ENCODE results near the gene E4F1. TPM values are rescaled to one million over a fixed set of nuclear protein-coding genes. Genes with fewer than 3 reads are reported as not detected.

E4F1 gene
- total and polyA plus RNA-seq, 2 of the 8 experiments (the other 6 are each of a cell fraction or from before 2014, with no cell fraction given) = 22.2 to 27.0 TPM

GRCh38 chr16:2184346-2184745 is 39.0 kb upstream of the E4F1 start:
- no peak for FAIRE-seq
- no peak overlapping the region for H3K4me2 ChIP-seq (ENCODE audit: insufficient read depth in 1 of 2, low read depth in 2 of 2, low read length in 2 of 2)
- no peak overlapping the region for H3K56ac ChIP-seq (replicated peaks; ENCODE audit: insufficient read length, low read depth, low read length)
- no peak overlapping the region for H3K18ac ChIP-seq (ENCODE audit: extremely low read depth, low read length)
- no peak overlapping the region for H3K4me3 ChIP-seq (ENCODE audit: extremely low read depth in 1 of 4, insufficient read depth in 2 of 4, low read depth in 3 of 4, low read length in 4 of 4)
- H4K20me1 ChIP-seq (replicated peaks in 1 of 2; ENCODE audit: control insufficient read depth in 1 of 2, insufficient read depth in 2 of 2, low read length in 2 of 2) = peaks cover 0 to 6% of the 10 kb centered on the region in 2 experiments
- H2BK20ac ChIP-seq (ENCODE audit: low read length) = no peak overlapping the region
- H2AFZ ChIP-seq (ENCODE audit: low read length) = no peak overlapping the region
- CTCF ChIA-PET (ENCODE audit: partially characterized antibody) = interaction anchor here (0.5 to 0.8 kb wide), 2 partner anchors 10 to 128 kb away, joined by 3 to 4 read pairs; no protein-coding TSS in a partner anchor
- H2BK120ac ChIP-seq (replicated peaks; ENCODE audit: low read depth, low read length) = no peak overlapping the region
- H3K79me2 ChIP-seq (ENCODE audit: control insufficient read depth in 1 of 2, insufficient read depth in 2 of 2, low read length in 2 of 2) = no peaks in the 10 kb centered on the region
- H3K79me1 ChIP-seq (ENCODE audit: low read depth, low read length) = no peaks in the 10 kb centered on the region
- H2BK5ac ChIP-seq (ENCODE audit: low read depth, low read length) = no peak overlapping the region; the same call in 1 of the 2 replicates
- H4K5ac ChIP-seq (ENCODE audit: insufficient read length, low read depth, low read length) = no peak overlapping the region
- no peak overlapping the region for H2AK5ac ChIP-seq (ENCODE audit: low read depth, low read length)
- peaks cover 0 to 7% (median 2%) of the 10 kb centered on the region in 4 experiments; a peak in 4 of 7 replicates for H3K4me1 ChIP-seq (replicated peaks in 1 of 4; ENCODE audit: control insufficient read depth in 3 of 4, insufficient read depth in 4 of 4, low read length in 3 of 4)
- no peak overlapping the region for H4K8ac ChIP-seq (ENCODE audit: extremely low read depth, insufficient read depth, low read length)
- no peaks in the 10 kb centered on the region; a peak in 1 of 7 replicates for H3K27me3 ChIP-seq (replicated peaks in 1 of 4; ENCODE audit: control insufficient read depth in 3 of 4, extremely low read depth in 1 of 4, insufficient read depth in 3 of 4, low read length in 3 of 4)
- DNase-seq (ENCODE audit: low read depth in 1 of 2, low spot score in 2 of 2) = no peak
- 0 out of 2 replicates have a peak overlapping the region, but pooled peaks have one; percentile 46 for H2BK15ac ChIP-seq (ENCODE audit: low read length)
- WGBS, 2 experiments (ENCODE audit: extremely low coverage in 1 of 2, insufficient coverage in 1 of 2, insufficient read length in 1 of 2, insufficient replicate concordance in 2 of 2, low coverage in 1 of 2, low lambda C conversion rate in 2 of 2, missing lambda C conversion rate in 1 of 2) = 95% methylated on average over 19 of the region's 19 CpGs; no CpG with 5 or more reads in 1 of the 2 experiments
- no peak for TF ChIP-seq NRF1 (IDR thresholded peaks at IDR 0.05; ENCODE audit: low read depth, low read length)
- TF ChIP-seq MAX (IDR thresholded peaks at IDR 0.05) = no peak
- no peak overlapping the region for H3K4ac ChIP-seq (replicated peaks; ENCODE audit: insufficient read length, low read depth, low read length)
- peaks cover 0 to 4% (median 0%) of the 10 kb centered on the region in 4 experiments; a peak in 1 of 8 replicates for H3K36me3 ChIP-seq (ENCODE audit: control insufficient read depth in 2 of 4, insufficient read depth in 4 of 4, low read length in 3 of 4)
- H3K23me2 ChIP-seq (ENCODE audit: low read depth, low read length) = peaks cover 2% of the 10 kb centered on the region; the same call in 1 of the 2 replicates
- H4K91ac ChIP-seq (replicated peaks; ENCODE audit: insufficient read length, low read length) = peak overlapping the region; percentile 65
- H3K9me3 ChIP-seq (ENCODE audit: insufficient read depth in 2 of 2, low read depth in 1 of 2, low read length in 1 of 2) = no peaks in the 10 kb centered on the region
- no peak overlapping the region for H3K9ac ChIP-seq (replicated peaks in 1 of 4; ENCODE audit: extremely low read depth in 1 of 4, low read depth in 3 of 4, low read length in 3 of 4)
- H3K23ac ChIP-seq (ENCODE audit: insufficient read length) = no peak overlapping the region
- no peak overlapping the region for H3K14ac ChIP-seq (ENCODE audit: insufficient read length)
- POLR2A ChIA-PET (ENCODE audit: partially characterized antibody) = interaction anchor here (0.6 to 4.9 kb wide), 10 partner anchors 8 to 54 kb away, joined by 3 to 17 read pairs (median 3); partner anchors contain the start of genes BRICD5, PGP and TRAF7
- 0 out of 2 replicates have a peak overlapping the region, but pooled peaks have one; percentile 5 for H2BK12ac ChIP-seq (ENCODE audit: low read depth, low read length)
- no peak overlapping the region for H3K27ac ChIP-seq (ENCODE audit: low read depth, low read length)
